ENCODE measurements around the gene ZNF534.
A peak's percentile ranks its signal among the peaks of the same experiment; 100 is the strongest.

The ZNF534 gene

DNA sequence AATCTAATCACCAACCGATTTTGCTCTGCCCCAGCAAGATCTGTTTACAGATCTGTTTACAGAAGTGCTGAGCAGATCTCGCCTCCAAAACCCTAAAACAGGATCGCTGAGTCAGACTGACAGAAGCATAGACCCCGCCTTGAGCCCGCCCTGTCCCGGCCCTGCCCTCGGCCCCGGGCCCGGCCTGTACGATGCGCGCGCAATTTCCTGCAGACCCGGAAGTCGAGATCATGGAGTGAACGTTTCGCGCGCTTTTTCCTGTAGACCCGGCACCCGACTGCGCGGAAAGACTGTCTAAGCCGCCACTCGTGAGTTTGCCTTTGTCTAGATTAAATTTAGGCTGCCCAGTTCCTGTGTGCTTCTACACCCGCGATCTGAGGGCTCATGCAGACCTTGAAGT, at the start of gene ZNF534:
Gene ZNF534, plus strand, starts transcription at position 212 of the 400 bp plus-strand sequence. CDS start 2,327 bp downstream, outside the sequence.
- ATAC-seq (ENCODE audit: low read depth), result no peak
- no peak within 1 kb of the TSS for H3K27ac ChIP-seq (ENCODE audit: poor library complexity, severe bottlenecking)
- no peaks in the 10 kb centered on the region for H3K27me3 ChIP-seq (ENCODE audit: insufficient read depth, poor library complexity, severe bottlenecking)
- no peaks in the 10 kb centered on the region for H3K36me3 ChIP-seq (ENCODE audit: low read depth)
- H3K9me3 ChIP-seq (ENCODE audit: severe bottlenecking), result no peaks in the 10 kb centered on the region
- no peak for TF ChIP-seq CTCF (IDR thresholded peaks at IDR 0.05; ENCODE audit: poor library complexity, severe bottlenecking)
- no peak for DNase-seq (ENCODE audit: low spot score)
- H3K4me1 ChIP-seq (ENCODE audit: insufficient read depth, poor library complexity, severe bottlenecking), result no peaks in the 10 kb centered on the region
- no peak within 1 kb of the TSS for H3K4me3 ChIP-seq (ENCODE audit: severe bottlenecking)

- Histone ChIP-seq H3K4me1 (ENCODE audit: insufficient read depth, poor library complexity, severe bottlenecking) (no peaks in the 10 kb centered on the region), H3K4me3 (ENCODE audit: severe bottlenecking) (no peak overlapping the region), H3K27ac (ENCODE audit: poor library complexity, severe bottlenecking) (no peak overlapping the region), H3K36me3 (ENCODE audit: low read depth) (no peaks in the 10 kb centered on the region), H3K27me3 (ENCODE audit: insufficient read depth, poor library complexity, severe bottlenecking) (no peaks in the 10 kb centered on the region), H3K9me3 (ENCODE audit: severe bottlenecking) (peaks cover 6% of the 10 kb centered on the region)
- no peak for DNase-seq (ENCODE audit: low spot score)
- ATAC-seq (ENCODE audit: low read depth), result no peak
- TF ChIP-seq CTCF (IDR thresholded peaks at IDR 0.05; ENCODE audit: poor library complexity, severe bottlenecking), result no peak
Measured at GRCh38 chr19:52391135-52391534, 37.8 kb upstream of the ZNF534 start.

DNA sequence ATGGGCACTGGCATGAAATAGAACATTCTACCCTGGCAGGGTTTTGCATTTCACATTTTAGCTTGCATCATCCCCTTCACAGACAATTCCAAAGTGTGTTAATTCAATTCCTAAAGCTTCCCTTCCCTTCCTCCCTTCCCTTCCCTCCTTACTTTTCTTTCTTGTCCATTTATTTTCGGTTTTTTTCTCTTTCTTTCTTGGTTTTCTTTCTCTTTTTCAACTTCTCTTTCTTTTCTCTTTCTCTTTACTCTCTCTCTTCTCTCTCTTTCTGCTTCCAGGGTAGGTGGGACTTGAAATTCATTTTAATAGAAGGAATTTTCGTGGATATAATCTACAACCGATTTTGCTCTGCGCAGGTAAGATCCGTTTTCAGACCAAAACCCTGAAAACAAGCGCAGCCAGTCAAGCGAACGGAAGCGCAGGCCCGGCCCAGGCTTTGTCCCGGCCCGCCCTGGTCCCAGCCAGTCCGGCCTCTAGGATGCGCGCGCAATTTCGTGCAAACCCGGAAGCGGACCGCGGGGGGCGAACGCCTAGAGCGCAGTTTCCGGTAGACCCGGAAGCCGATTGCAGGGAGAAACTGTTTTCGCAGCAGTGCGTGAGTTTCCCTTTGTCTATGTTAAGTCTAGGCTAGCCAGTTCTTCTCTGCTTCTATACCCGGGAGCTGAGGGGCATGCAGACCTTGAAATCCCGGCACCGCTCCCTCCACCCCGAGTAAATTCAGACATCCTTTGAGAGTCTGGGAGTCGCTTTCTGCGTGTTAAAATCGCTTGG, 31.5 kb upstream of the ZNF534 start, which contains the start of gene ZNF528:
Gene ZNF528, plus strand, starts transcription at position 540 of the 771 bp plus-strand sequence. CDS start 4,165 bp downstream, outside the sequence.
- H3K4me1 ChIP-seq (ENCODE audit: insufficient read depth, poor library complexity, severe bottlenecking), result no peaks in the 10 kb centered on the region
- DNase-seq (ENCODE audit: low spot score), result peak; percentile 93
- H3K27me3 ChIP-seq (ENCODE audit: insufficient read depth, poor library complexity, severe bottlenecking), result no peaks in the 10 kb centered on the region
- no peaks in the 10 kb centered on the region for H3K9me3 ChIP-seq (ENCODE audit: severe bottlenecking)
- no peak for TF ChIP-seq CTCF (IDR thresholded peaks at IDR 0.05; ENCODE audit: poor library complexity, severe bottlenecking)
- H3K4me3 ChIP-seq (ENCODE audit: severe bottlenecking), result peak within 1 kb of the TSS; percentile 54
- H3K27ac ChIP-seq (ENCODE audit: poor library complexity, severe bottlenecking), result peak within 1 kb of the TSS; percentile 43
- H3K36me3 ChIP-seq (ENCODE audit: low read depth), result no peaks in the 10 kb centered on the region
- ATAC-seq (ENCODE audit: low read depth), result peak; percentile 98

- Histone ChIP-seq H3K4me3 (ENCODE audit: severe bottlenecking) (peak overlapping the region; percentile 54), H3K27me3 (ENCODE audit: insufficient read depth, poor library complexity, severe bottlenecking) (no peaks in the 10 kb centered on the region), H3K27ac (ENCODE audit: poor library complexity, severe bottlenecking) (peak overlapping the region; percentile 43), H3K4me1 (ENCODE audit: insufficient read depth, poor library complexity, severe bottlenecking) (no peaks in the 10 kb centered on the region), H3K36me3 (ENCODE audit: low read depth) (no peaks in the 10 kb centered on the region), H3K9me3 (ENCODE audit: severe bottlenecking) (no peaks in the 10 kb centered on the region)
- DNase-seq (ENCODE audit: low spot score) (no peak), ATAC-seq (ENCODE audit: low read depth) (peak; percentile 55)
- no peak for TF ChIP-seq CTCF (IDR thresholded peaks at IDR 0.05; ENCODE audit: poor library complexity, severe bottlenecking)
Measured at GRCh38 chr19:52398081-52398441, 30.9 kb upstream of the ZNF534 start.

GRCh38 chr19:52410276-52410675, 18.7 kb upstream of the ZNF534 start:
- no peak overlapping the region for H3K4me3 ChIP-seq (ENCODE audit: severe bottlenecking)
- peaks cover 7% of the 10 kb centered on the region for H3K9me3 ChIP-seq (ENCODE audit: severe bottlenecking)
- TF ChIP-seq CTCF (IDR thresholded peaks at IDR 0.05; ENCODE audit: poor library complexity, severe bottlenecking), result no peak
- no peak overlapping the region for H3K27ac ChIP-seq (ENCODE audit: poor library complexity, severe bottlenecking)
- no peak for ATAC-seq (ENCODE audit: low read depth)
- no peak for DNase-seq (ENCODE audit: low spot score)
- peaks cover 3% of the 10 kb centered on the region for H3K36me3 ChIP-seq (ENCODE audit: low read depth)
- no peaks in the 10 kb centered on the region for H3K4me1 ChIP-seq (ENCODE audit: insufficient read depth, poor library complexity, severe bottlenecking)
- H3K27me3 ChIP-seq (ENCODE audit: insufficient read depth, poor library complexity, severe bottlenecking), result no peaks in the 10 kb centered on the region
